Loucy (cell line): ENCODE results near the gene TMEM119.

Experiments
- CTCF ChIP-seq: fragments of 200-600 bp; sonication (generic); conservative IDR thresholded peaks from 2 replicates; pipeline ENCODE4 v1.5.1; 2014; ENCODE audit warnings: mild to moderate bottlenecking, antibody characterized with exemption, low read length
- EZH2phosphoT487 ChIP-seq: fragments of 200-600 bp; IDR thresholded peaks from 2 replicates; pipeline ENCODE4 v1.6.1; 2018; ENCODE audit warnings: antibody characterized with exemption, mild to moderate bottlenecking, moderate library complexity, borderline replicate concordance

GRCh38 chr12:108606492-108606891, 8.6 kb upstream of the TMEM119 start:
- no peak for TF ChIP-seq CTCF
- TF ChIP-seq EZH2phosphoT487 = no peak
